Fibroblast of upper back skin (primary cell): Measurements from ENCODE around the gene ACO2.
"Not testable (repeated sequence)": the region's sequence is repeated elsewhere in the genome, so short reads cannot be mapped to it uniquely, and the experiment has no call there.

Experiments
- DNase-seq: peaks from one replicate; pipeline ENCODE4 v3.0.0-alpha.2; 2013

Gene ACO2

GRCh38 chr22:41543854-41544670 is 75.1 kb downstream of the ACO2 start, which contains the start of gene POLR3H:
Gene POLR3H (minus strand): TSS chr22:41544470. CDS start chr22:41544101, 369 bp downstream.
- peak; percentile 98 for DNase-seq

- no peak for DNase-seq
These were observed 76.0 kb downstream of the ACO2 start for GRCh38 chr22:41544671-41545476.

- no peak for DNase-seq
These were observed 79.9 kb downstream of the ACO2 start for GRCh38 chr22:41548830-41549211.

- no peak for DNase-seq
These were observed 82.1 kb downstream of the ACO2 start for GRCh38 chr22:41550952-41551491.

- no peak for DNase-seq
These were observed 83.1 kb downstream of the ACO2 start for GRCh38 chr22:41551877-41552582.

GRCh38 chr22:41555325-41555982 is 86.5 kb downstream of the ACO2 start:
- DNase-seq: no peak

GRCh38 chr22:41556561-41556960 is 87.6 kb downstream of the ACO2 start:
- DNase-seq: no peak

GRCh38 chr22:41557401-41558240 is 88.7 kb downstream of the ACO2 start:
- peak; percentile 84 for DNase-seq

GRCh38 chr22:41558241-41558630 is 89.3 kb downstream of the ACO2 start:
- not testable (repeated sequence) for DNase-seq

- no peak for DNase-seq
These were observed 91.2 kb downstream of the ACO2 start for GRCh38 chr22:41560095-41560471.

GRCh38 chr22:41561335-41561734 is 92.4 kb downstream of the ACO2 start:
- peak; percentile 21 for DNase-seq

GRCh38 chr22:41561788-41562187 is 92.9 kb downstream of the ACO2 start:
- DNase-seq: no peak

- no peak for DNase-seq
These were observed 93.5 kb downstream of the ACO2 start for GRCh38 chr22:41562461-41562860.

GRCh38 chr22:41563051-41563711 is 94.3 kb downstream of the ACO2 start:
- DNase-seq: peak; percentile 91

- DNase-seq: no peak
These were observed 95.6 kb downstream of the ACO2 start for GRCh38 chr22:41564563-41564962.

GRCh38 chr22:41565403-41566054 is 96.6 kb downstream of the ACO2 start:
- peak; percentile 77 for DNase-seq

- DNase-seq: no peak
These were observed 98.5 kb downstream of the ACO2 start for GRCh38 chr22:41567512-41567768.

- DNase-seq: no peak
These were observed 99.9 kb downstream of the ACO2 start for GRCh38 chr22:41568811-41569210.

- no peak for DNase-seq
These were observed 101.3 kb downstream of the ACO2 start for GRCh38 chr22:41570221-41570620.

- DNase-seq: no peak
These were observed 102.9 kb downstream of the ACO2 start for GRCh38 chr22:41571786-41572185.

- not testable (repeated sequence) for DNase-seq
These were observed 103.4 kb downstream of the ACO2 start for GRCh38 chr22:41572305-41572704.
